Measurements from ENCODE around the gene NIN. TPM values are rescaled to one million over a fixed set of nuclear protein-coding genes. Genes with fewer than 3 reads are reported as not detected.

NIN gene
- total RNA-seq, 1 donor from 2014 or later, result 5.5 TPM

Other genes with a start within 250 kb of the NIN start
- gene SAV1, start 162.9 kb downstream of the NIN start, total RNA-seq, result 7.7 TPM
- gene ABHD12B, start 40.9 kb upstream of the NIN start, total RNA-seq, result not detected
- gene PYGL, start 113.3 kb upstream of the NIN start, total RNA-seq, result 99.1 TPM